K562 (cell line): ENCODE data around the gene CLIC3. TPM values are rescaled to one million over a fixed set of nuclear protein-coding genes. Genes with fewer than 3 reads are reported as not detected.
A peak's percentile ranks its signal among the peaks of the same experiment; 100 is the strongest.

ENCODE experiments used
- ATAC-seq: fragments of 200-7000 bp; cut with Tn5 transposase; 3 replicates; pipeline ENCODE4 v1.9.1; 2020; ENCODE audit warnings: moderate library complexity
- BruUV-seq: library from RNA; stranded (reverse); fragments of 400-500 nt; replicated peaks from 2 replicates; lab custom pipeline; 2021; lab: Mats Ljungman, UMichigan
- CTCF ChIA-PET: fragments of 300-600 bp; formaldehyde crosslinking; extraction: SDS; loops from one replicate; lab custom pipeline; 2021; ENCODE audit warnings: low intra/inter-chr PET ratio; lab: Yijun Ruan, JAX
- POLR2A ChIA-PET: fragments of 300-600, 350-650 bp; sonication (Branson Sonifier 250); formaldehyde crosslinking; extraction: SDS; loops from one replicate; lab custom pipeline; 2021; ENCODE audit warnings: antibody characterized with exemption, inconsistent platforms; lab: Yijun Ruan, JAX
- DNase-seq, 4 experiments: peaks; one replicate each; pipeline versions ENCODE4 v3.0.0 to v3.0.0-alpha.2; 2011 to 2018; ENCODE audit warnings: low spot score in 3 of 4, mixed read lengths in 3 of 4; ENCODE audit errors: extremely low read depth in 1 of 4
- FAIRE-seq: peaks from 2 replicates; lab custom pipeline; 2011; peaks lifted over from hg19 to GRCh38; lab: Jason Lieb, UNC
- H2AFZ ChIP-seq: 2 replicates; pipeline ENCODE4 v1.6.0; 2011; ENCODE audit warnings: low read depth, low read length, control low read depth, inconsistent platforms
- H3K27ac ChIP-seq: fragments of 200-600 bp; 3 replicates; pipeline ENCODE4 v1.8.0; 2011; ENCODE audit warnings: low read depth, mild to moderate bottlenecking, control low read depth, inconsistent platforms, low read length, moderate library complexity, mixed read lengths; ENCODE audit errors: extremely low read depth
- H3K27me3 ChIP-seq, 2 experiments: fragments of 300-600 bp in 1 of 2; 2 replicates in 1 of 2; 3 replicates in 1 of 2; pipeline versions ENCODE4 v1.6.0 to v1.8.0; 2011; ENCODE audit warnings: inconsistent platforms in 2 of 2, low read length in 2 of 2, mild to moderate bottlenecking in 1 of 2, mixed read lengths in 1 of 2, moderate library complexity in 1 of 2; ENCODE audit not compliant: control insufficient read depth in 2 of 2, insufficient read depth in 2 of 2
- H3K36me3 ChIP-seq: fragments of 300-600 bp; 3 replicates; pipeline ENCODE4 v1.8.0; 2011; ENCODE audit warnings: mild to moderate bottlenecking, low read length, inconsistent platforms; ENCODE audit not compliant: control insufficient read depth, insufficient read depth
- H3K4me1 ChIP-seq, 2 experiments: fragments of 200-600 bp in 1 of 2; replicated peaks in 1 of 2; 2 replicates in 1 of 2; 3 replicates in 1 of 2; pipeline versions ENCODE4 v1.5.1 to v1.8.0; 2011; ENCODE audit warnings: inconsistent platforms in 2 of 2, low read length in 2 of 2, mild to moderate bottlenecking in 1 of 2, mixed read lengths in 1 of 2, moderate library complexity in 1 of 2; ENCODE audit not compliant: control insufficient read depth in 2 of 2, insufficient read depth in 2 of 2
- H3K4me2 ChIP-seq: 2 replicates; pipeline ENCODE4 v1.6.1; 2011; ENCODE audit warnings: low read length, control low read depth, inconsistent platforms, mixed read lengths; ENCODE audit not compliant: insufficient read depth
- H3K4me3 ChIP-seq: fragments of 200-600 bp; sonication (generic), shearing (Covaris generic); 2 replicates; pipeline ENCODE4 v1.5.1; 2016; ENCODE audit warnings: control low read depth, inconsistent platforms
- H3K79me2 ChIP-seq: fragments of 200-600 bp; 3 replicates; pipeline ENCODE4 v1.8.0; 2011; ENCODE audit warnings: low read length, inconsistent platforms; ENCODE audit not compliant: control insufficient read depth, insufficient read depth
- H3K9ac ChIP-seq, 2 experiments: 2 replicates each; pipeline versions ENCODE4 v1.6.0 to v1.6.1; 2011; ENCODE audit warnings: low read depth in 2 of 2, low read length in 2 of 2, control low read depth in 1 of 2, inconsistent platforms in 1 of 2, mild to moderate bottlenecking in 1 of 2, mixed read lengths in 1 of 2; ENCODE audit not compliant: insufficient read depth in 1 of 2
- H3K9me1 ChIP-seq: one replicate; pipeline ENCODE4 v1.6.0; 2011; ENCODE audit warnings: inconsistent platforms, mild to moderate bottlenecking, low read length, moderate library complexity; ENCODE audit not compliant: control insufficient read depth, insufficient read depth
- H3K9me3 ChIP-seq: replicated peaks from 2 replicates; pipeline ENCODE4 v1.5.1; 2011; ENCODE audit warnings: low read depth, low read length, inconsistent platforms; ENCODE audit not compliant: control insufficient read depth, insufficient read depth
- H4K20me1 ChIP-seq: replicated peaks from 2 replicates; pipeline ENCODE4 v1.6.1; 2011; ENCODE audit warnings: low read length, inconsistent platforms, mixed read lengths; ENCODE audit not compliant: control insufficient read depth, insufficient read depth
- ATF2 ChIP-seq: sonication (generic); formaldehyde crosslinking; IDR thresholded peaks from 2 replicates; pipeline ENCODE4 v1.8.1; 2022; ENCODE audit warnings: missing genetic modification reagents
- ETS2 ChIP-seq: IDR thresholded peaks from 2 replicates; pipeline ENCODE4 v1.6.1; 2016; ENCODE audit warnings: borderline replicate concordance, missing genetic modification characterization, mild to moderate bottlenecking, moderate library complexity, missing compliant biosample characterization; ENCODE audit not compliant: poor library complexity, severe bottlenecking
- ETV5 ChIP-seq: sonication (generic); formaldehyde crosslinking; IDR thresholded peaks from 2 replicates; pipeline ENCODE4 v1.4.0; 2020; ENCODE audit warnings: low read depth, mild to moderate bottlenecking, missing genetic modification reagents
- HNRNPLL ChIP-seq: fragments of 200-400 bp; formaldehyde crosslinking; IDR thresholded peaks from 2 replicates; pipeline ENCODE4 v1.6.1; 2017; ENCODE audit warnings: low read length, low read depth, mild to moderate bottlenecking; ENCODE audit not compliant: poor library complexity, severe bottlenecking
- MTF1 ChIP-seq: fragments of 250-450 bp; sonication (Bioruptor Pico); IDR thresholded peaks from 2 replicates; pipeline ENCODE4 v1.9.0; 2021; ENCODE audit warnings: moderate library complexity, mild to moderate bottlenecking, inconsistent platforms, borderline replicate concordance
- SAP30 ChIP-seq: fragments of 200-600 bp; sonication (generic); IDR thresholded peaks from 2 replicates; pipeline ENCODE4 v1.6.1; 2012; ENCODE audit warnings: borderline replicate concordance, low read depth, mild to moderate bottlenecking, moderate library complexity, low read length, control low read depth, inconsistent platforms; ENCODE audit not compliant: insufficient read depth, poor library complexity, severe bottlenecking
- YY1 ChIP-seq, 3 experiments: IDR thresholded peaks; 2 replicates each; pipeline ENCODE4 v1.6.1; 2011; ENCODE audit warnings: low read length in 2 of 3, mild to moderate bottlenecking in 2 of 3, moderate library complexity in 2 of 3, borderline replicate concordance in 1 of 3, control low read depth in 1 of 3, low read depth in 1 of 3; ENCODE audit not compliant: insufficient read depth in 3 of 3, insufficient replicate concordance in 2 of 3, control insufficient read depth in 1 of 3, insufficient read length in 1 of 3; ENCODE audit errors: extremely low read depth in 1 of 3
- ZNF561 ChIP-seq: fragments of 450-650 bp; formaldehyde crosslinking; conservative IDR thresholded peaks from 2 replicates; pipeline ENCODE4 v1.4.0; 2020; ENCODE audit warnings: mild to moderate bottlenecking, moderate library complexity
- WGBS: fragments of 100-300 bp; shearing (Covaris generic); methylation state at CpG from one replicate; pipeline ENCODE4 v1.1.6; 2016; ENCODE audit warnings: low coverage, mixed read lengths; ENCODE audit not compliant: insufficient coverage; ENCODE audit errors: missing lambda C conversion rate; 5-methylcytosine and 5-hydroxymethylcytosine counted together
- in situ Hi-C: fragments of 300-500 bp; cut with MboI; formaldehyde crosslinking; loops from 4 replicates; pipeline ENCODE4 v1.15.0; 2018; ENCODE audit warnings: inconsistent platforms, mixed read lengths
- intact Hi-C: fragments of 100-400 bp; cut with micrococcal nuclease; formaldehyde crosslinking; loops from 2 replicates; pipeline ENCODE4 v1.14.2; 2022
- polyA plus RNA-seq, 8 experiments: library from polyadenylated mRNA; depleted of rRNA in 4 of 8; stranded (reverse) in 5 of 8; unstranded in 3 of 8; fragments of >200 nt; fragmentation: Nextera tagmentation in 2 of 8; fragmentation: Illumina TruSeq in 1 of 8; extraction: Ambion mirVana in 2 of 8; extraction: Trizol in 1 of 8; gene quantifications; 2 replicates each; pipeline versions ENCODE4 v1.2.1 to v1.2.3, GENCODE V29; 2011 to 2014; ENCODE audit warnings: inconsistent platforms in 1 of 8, missing spikeins in 1 of 8
- total RNA-seq, 7 experiments: library from RNA; depleted of rRNA in 6 of 7; stranded (reverse); fragments of >200 nt in 6 of 7; fragmentation: Illumina TruSeq in 2 of 7; extraction: Trizol in 2 of 7; gene quantifications; 2 replicates each; pipeline versions ENCODE4 v1.2.1 to v1.2.3, GENCODE V29; 2011 to 2021; ENCODE audit warnings: low replicate concordance in 1 of 7

CLIC3 gene
- total and polyA plus RNA-seq, 9 of the 15 experiments (the other 6 are each of a cell fraction or from before 2014, with no cell fraction given): 0.27 to 0.29 TPM; not detected in 7

- Histone ChIP-seq H3K9ac (peak overlapping the region in 1 of 2 experiments; percentile 17; a peak in 1 of 4 replicates), H3K9me3 (no peaks in the 10 kb centered on the region), H2AFZ (no peak overlapping the region), H4K20me1 (peaks cover 34% of the 10 kb centered on the region), H3K9me1 (peaks cover 2% of the 10 kb centered on the region), H3K79me2 (no peaks in the 10 kb centered on the region), H3K4me1 (peaks cover 1 to 78% of the 10 kb centered on the region in 2 experiments; a peak in 4 of 5 replicates), H3K36me3 (no peaks in the 10 kb centered on the region), H3K27ac (no peak overlapping the region), H3K4me3 (no peak overlapping the region), H3K27me3 (peaks cover 7 to 51% of the 10 kb centered on the region in 2 experiments; a peak in 4 of 5 replicates), H3K4me2 (no peak overlapping the region)
- no peak for ATAC-seq
- DNase-seq: no peak
- no peak for FAIRE-seq
- in situ Hi-C loops: no loop called here
- TF ChIP-seq ETS2 (tag): no peak
- TF ChIP-seq ZNF561 (CRISPR knock-in tag): no peak
- no peak for TF ChIP-seq ATF2
- TF ChIP-seq SAP30: peak; percentile 3
- TF ChIP-seq ETV5: no peak
- TF ChIP-seq HNRNPLL: no peak
- no peak for TF ChIP-seq MTF1
- no peak for TF ChIP-seq YY1 (IDR thresholded peaks at IDR 0.05; ENCODE audit: borderline replicate concordance in 1 of 3, control insufficient read depth in 1 of 3, extremely low read depth in 1 of 3, insufficient read depth in 3 of 3, insufficient read length in 1 of 3, insufficient replicate concordance in 2 of 3, low read depth in 1 of 3, low read length in 2 of 3)
- intact Hi-C loops: no loop called here
- POLR2A ChIA-PET: interaction anchor here (0.7 to 1.0 kb wide), 2 partner anchors 9 to 132 kb away, joined by 3 to 4 read pairs; no protein-coding TSS in a partner anchor
- WGBS: 7% methylated on average over 14 of the region's 18 CpGs
- no TSS peak for BruUV-seq
- CTCF ChIA-PET: interaction anchor here (0.8 to 1.5 kb wide), 2 partner anchors 15 to 182 kb away, joined by 3 read pairs; partner anchors contain the start of gene RNF224
These were observed 48.3 kb upstream of the CLIC3 start for GRCh38 chr9:137044502-137045177.
